PC-3 (cell line): ENCODE measurements around the gene ALOXE3.

Experiments
- CTCF ChIP-seq: fragments of 300-600 bp; sonication (generic); conservative IDR thresholded peaks from 2 replicates; pipeline ENCODE4 v1.5.1; 2017; ENCODE audit warnings: antibody characterized with exemption, low read depth, mild to moderate bottlenecking, low read length
- EZH2 ChIP-seq: fragments of 300-600 bp; sonication (generic); IDR thresholded peaks from one replicate; pipeline ENCODE4 v1.6.1; 2017; ENCODE audit warnings: antibody characterized with exemption, mild to moderate bottlenecking, low read length; ENCODE audit not compliant: unreplicated experiment
- EZH2phosphoT487 ChIP-seq: fragments of 300-600 bp; sonication (generic); IDR thresholded peaks from 2 replicates; pipeline ENCODE4 v1.6.1; 2018; ENCODE audit warnings: mild to moderate bottlenecking, antibody characterized with exemption, low read length, borderline replicate concordance

DNA sequence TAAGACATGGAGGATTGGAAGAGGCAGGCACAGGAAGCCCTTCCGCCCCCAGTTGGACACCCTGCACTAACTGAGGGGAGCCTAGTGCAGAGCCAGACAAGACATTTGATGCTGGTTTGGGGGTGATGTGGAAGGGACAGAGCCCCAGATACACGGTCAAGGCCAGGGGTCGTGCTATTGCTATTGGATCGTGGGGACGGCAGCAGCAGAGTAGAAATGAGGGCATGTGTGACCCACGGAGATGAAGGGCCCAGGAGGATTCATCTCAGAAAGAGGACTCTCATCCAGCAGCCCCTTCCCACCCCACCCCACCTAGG is 46.5 kb upstream of the ALOXE3 start:
- TF ChIP-seq CTCF (no peak), EZH2 (no peak), EZH2phosphoT487 (no peak)
